GM19463 (cell line): ENCODE data around the gene ZNF679.
"Not testable (repeated sequence)": the region's sequence is repeated elsewhere in the genome, so short reads cannot be mapped to it uniquely, and the experiment has no call there.

Experiments
- ATAC-seq: cut with Tn5 transposase; IDR thresholded peaks from one replicate; pipeline ENCODE4 v1.9.1; 2021; ENCODE audit warnings: mild to moderate bottlenecking, moderate library complexity; ENCODE audit not compliant: unreplicated experiment

Gene ZNF679

DNA sequence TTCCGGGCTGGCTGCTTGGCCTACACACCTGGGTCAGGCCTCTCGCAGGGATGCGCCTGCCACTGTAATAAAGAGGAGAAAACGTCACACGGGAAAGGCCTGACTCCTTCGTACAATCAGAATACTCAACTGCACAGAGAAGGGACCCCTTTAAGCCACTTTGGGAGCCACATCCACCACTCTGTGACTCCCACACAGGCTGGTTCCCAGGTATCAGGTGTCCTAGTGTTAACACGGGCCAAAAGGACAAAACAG lies 79.7 kb downstream of the ZNF679 start:
- ATAC-seq = no peak

DNA sequence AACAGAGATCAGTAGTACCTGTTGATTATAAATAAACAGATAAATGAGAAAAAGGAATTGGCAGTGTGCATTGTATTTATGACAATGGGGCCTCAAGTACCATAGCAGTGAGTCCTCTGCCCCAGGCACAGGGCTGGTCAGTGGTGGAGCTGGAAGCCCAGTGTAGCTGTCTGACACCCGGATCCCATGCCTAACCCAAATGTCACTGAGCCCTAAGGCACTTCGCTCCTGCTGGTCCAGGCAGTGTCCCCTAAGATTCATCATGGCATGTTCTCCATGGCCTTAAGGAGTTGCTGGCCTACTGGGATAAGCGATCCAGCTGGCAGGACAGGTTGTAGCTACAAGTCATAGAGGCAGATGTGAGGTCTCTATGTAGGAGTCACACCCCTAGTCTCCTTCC lies 82.2 kb downstream of the ZNF679 start:
- ATAC-seq = no peak

DNA sequence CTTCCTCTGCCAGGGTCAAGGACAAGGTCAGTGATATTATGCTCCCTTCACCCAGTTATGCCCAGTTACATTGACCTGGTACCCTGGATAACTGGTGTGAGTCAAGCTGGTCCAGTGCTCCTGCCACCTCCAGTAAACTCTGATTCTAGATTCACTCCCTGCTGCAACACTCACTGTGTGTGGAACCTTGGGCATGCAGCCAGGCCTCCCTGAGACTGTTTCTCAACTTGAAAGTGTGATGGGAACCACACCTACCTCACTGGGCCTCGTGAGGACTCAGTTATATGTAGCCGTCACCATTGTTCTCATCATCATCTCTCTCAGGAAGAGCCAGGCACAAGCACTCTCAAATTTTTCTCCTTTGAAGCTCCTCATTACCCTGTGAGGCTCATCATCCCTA lies 84.6 kb downstream of the ZNF679 start:
- ATAC-seq = no peak

DNA sequence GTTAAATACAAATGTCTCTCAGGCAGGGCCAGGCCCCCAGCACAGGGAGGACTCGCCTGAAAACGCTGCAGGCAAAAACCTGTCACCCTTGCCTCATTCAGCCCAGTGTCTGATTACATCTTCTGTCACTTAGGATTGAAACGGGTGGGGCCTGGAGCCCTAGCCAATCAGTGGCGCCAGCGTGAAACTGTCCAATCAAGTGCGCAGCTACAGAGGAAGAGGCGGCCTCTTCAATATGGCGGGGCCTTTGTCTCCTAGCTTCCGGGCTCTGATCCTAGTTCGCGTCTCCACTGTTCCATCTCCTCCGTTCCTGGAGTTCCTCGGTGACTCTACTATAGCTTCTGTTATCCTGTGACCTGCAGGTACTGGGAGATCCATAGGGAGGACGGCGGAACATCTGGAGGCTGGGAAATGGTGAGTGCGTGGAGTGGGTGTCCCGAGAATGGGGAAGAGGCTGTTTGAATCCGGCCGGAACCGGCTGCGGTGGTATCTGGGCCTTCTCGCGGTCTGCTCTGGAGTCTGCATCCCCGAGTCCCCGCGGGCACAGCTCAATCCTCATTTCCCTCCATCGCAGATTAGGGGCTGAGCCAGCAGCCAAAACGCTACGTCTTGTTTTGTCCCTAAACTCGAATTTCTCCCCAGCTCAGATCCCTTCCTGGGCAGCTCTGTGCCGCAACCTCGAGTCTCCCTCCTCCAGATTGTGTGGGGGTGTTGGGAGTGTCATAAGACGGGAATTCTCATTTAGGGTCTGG lies 85.6 kb downstream of the ZNF679 start, which contains the start of gene ZNF736:
ZNF736 (plus strand) TSS at position 222 of the 752 bp plus-strand sequence; CDS start at position 412, 190 bp downstream.
- ATAC-seq = peak; percentile 100

DNA sequence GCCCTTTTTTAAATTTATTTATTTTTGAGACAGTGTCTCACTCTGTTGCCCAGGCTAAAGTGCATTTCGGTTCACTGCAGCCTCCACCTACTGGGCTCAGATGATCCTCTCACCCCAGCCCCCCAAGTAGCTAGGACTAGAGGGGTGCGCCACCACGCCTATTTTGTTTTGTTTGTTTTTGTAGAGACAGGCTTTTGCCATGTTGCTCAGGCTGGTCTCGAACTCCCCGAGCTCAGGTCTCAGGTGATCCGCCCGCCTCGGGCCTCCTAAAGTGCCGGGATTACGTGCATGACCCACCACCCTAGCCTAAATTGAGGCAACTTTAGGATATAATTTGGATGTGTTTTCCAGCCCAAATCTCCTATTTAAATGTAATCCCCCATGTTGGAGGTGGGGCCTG lies 86.3 kb downstream of the ZNF679 start:
- no peak for ATAC-seq

DNA sequence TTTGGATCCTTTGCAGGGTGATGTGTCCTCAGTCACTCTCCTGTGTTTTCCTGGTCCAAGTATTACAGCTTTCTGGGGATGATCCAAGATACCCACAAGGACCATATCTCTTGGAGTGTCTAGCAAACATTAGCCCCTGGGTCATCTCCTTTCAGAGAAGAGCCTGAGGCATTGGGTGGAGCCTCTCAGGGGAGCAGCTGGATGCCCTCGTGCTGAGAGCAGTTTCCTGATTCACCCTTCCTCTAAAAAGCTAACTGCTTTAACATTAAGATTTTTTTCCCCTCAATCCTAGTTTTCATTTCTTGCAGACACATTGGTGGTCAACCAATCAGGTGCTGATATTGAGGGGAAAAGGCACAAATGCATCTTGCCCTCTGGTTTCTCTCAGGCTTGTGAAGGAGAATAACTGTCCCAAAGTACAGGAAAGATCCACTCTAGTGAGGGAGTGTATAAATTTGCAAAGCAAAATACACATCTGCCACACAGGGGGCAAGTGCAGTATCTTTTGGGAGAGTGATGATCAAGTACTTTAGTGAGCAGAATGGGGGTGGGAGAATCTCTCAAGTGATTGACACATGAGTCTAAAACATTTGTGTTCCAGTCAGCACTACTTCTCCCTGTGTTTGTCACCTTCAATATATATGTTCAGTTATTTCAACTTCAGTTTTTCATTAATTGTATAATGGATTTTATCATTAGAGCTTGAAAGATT lies 87.9 kb downstream of the ZNF679 start:
- ATAC-seq = not testable (repeated sequence)
